Measurements from ENCODE around the gene MMP13. TPM values are rescaled to one million over a fixed set of nuclear protein-coding genes. Genes with fewer than 3 reads are reported as not detected.

Gene MMP13
- total and polyA plus RNA-seq, 2 of the 4 experiments (the other 2 are of a cell fraction) = not detected

DNA sequence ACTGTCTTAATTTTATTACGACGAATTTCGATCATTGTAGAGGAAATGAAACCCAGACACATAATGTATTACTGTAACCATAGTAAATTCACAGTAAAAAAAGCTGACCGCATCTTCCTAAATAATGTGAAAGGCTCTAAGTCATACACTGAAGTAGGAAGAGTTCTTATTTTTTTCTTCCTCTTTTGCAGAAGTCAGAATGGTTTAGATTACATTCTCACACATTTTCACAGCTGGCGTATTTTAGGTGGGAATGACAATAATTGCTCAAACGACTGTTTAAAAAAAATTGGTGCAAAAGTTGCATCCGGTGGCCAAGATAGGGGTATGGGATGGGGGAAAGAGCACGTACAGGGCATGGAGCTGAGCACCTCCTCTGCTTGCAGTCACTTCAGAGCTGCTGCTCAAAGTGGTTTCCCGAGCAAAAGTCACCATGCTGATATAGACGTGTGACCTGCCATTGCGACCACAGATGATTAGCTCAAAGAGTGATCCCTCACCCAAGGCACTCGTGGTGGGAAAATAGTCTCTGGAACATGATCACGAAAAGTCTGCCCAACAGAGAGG is 35.3 kb downstream of the MMP13 start:
- no peaks in the 10 kb centered on the region for H3K36me3 ChIP-seq (ENCODE audit: control insufficient read depth, insufficient read depth, low read length)
- CTCF ChIA-PET = interaction anchor here (0.6 to 1.1 kb wide), 3 partner anchors 18 to 87 kb away, joined by 3 read pairs; no protein-coding TSS in a partner anchor

More for the DNA sequence above, 35.3 kb downstream of the MMP13 start:
- H4K20me1 ChIP-seq (ENCODE audit: insufficient read depth, low read length) = no peaks in the 10 kb centered on the region
- intact Hi-C loops (cut with micrococcal nuclease) (no loop called here), dilution Hi-C loops (cut with HindIII; ENCODE audit: low sequenced_read_pairs, unreplicated experiment) (no loop called here), in situ Hi-C loops (cut with MboI; ENCODE audit: low sequenced_read_pairs) (no loop called here)
- no peak for DNase-seq
- peaks cover 2% of the 10 kb centered on the region; the same call in 1 of the 2 replicates for H3K27me3 ChIP-seq (ENCODE audit: control insufficient read depth, insufficient read depth, low read length)
- H3K9ac ChIP-seq (ENCODE audit: low read depth, low read length) = no peak overlapping the region
- no TSS peak for BruUV-seq (replicated peaks)
- H3K79me1 ChIP-seq (ENCODE audit: low read depth in 1 of 2, low read length in 2 of 2) = no peaks in the 10 kb centered on the region
- no peak overlapping the region for H3K23ac ChIP-seq (ENCODE audit: low read depth, low read length)
- no peaks in the 10 kb centered on the region for H3K9me1 ChIP-seq (ENCODE audit: insufficient read depth, low read length)
- H3K18ac ChIP-seq (ENCODE audit: low read depth, low read length) = no peak overlapping the region
- no peak overlapping the region for H4K91ac ChIP-seq (ENCODE audit: insufficient read depth, low read depth, low read length)
- H3K4me3 ChIP-seq (ENCODE audit: insufficient read depth, low read depth, low read length) = no peak overlapping the region
- no peaks in the 10 kb centered on the region for H3K4me1 ChIP-seq (ENCODE audit: control insufficient read depth, insufficient read depth, low read length)
- no peak overlapping the region for H3K56ac ChIP-seq (ENCODE audit: extremely low read depth, insufficient read depth, low read length)
- no peak overlapping the region for H2AK9ac ChIP-seq (replicated peaks; ENCODE audit: low read depth, low read length, poor library complexity)
- 86% methylated on average over 2 of the region's 13 CpGs; no CpG with 5 or more reads in 1 of the 2 experiments for WGBS, 2 experiments (ENCODE audit: extremely low coverage in 2 of 2, insufficient read length in 1 of 2)
- TF ChIP-seq NFE2L2 (IDR thresholded peaks at IDR 0.05; ENCODE audit: low read depth, low read length) = no peak
- no peak for TF ChIP-seq MXI1 (IDR thresholded peaks at IDR 0.05; ENCODE audit: borderline replicate concordance, low read depth, low read length)
- TF ChIP-seq RAD21 (IDR thresholded peaks at IDR 0.05; ENCODE audit: low read length) = no peak
- TF ChIP-seq CEBPB (IDR thresholded peaks at IDR 0.05; ENCODE audit: low read depth, low read length) = no peak
- no peak for TF ChIP-seq FOS (IDR thresholded peaks at IDR 0.05; ENCODE audit: low read depth, low read length)
- no peak for TF ChIP-seq BHLHE40 (IDR thresholded peaks at IDR 0.05; ENCODE audit: low read depth, low read length)
- TF ChIP-seq, protein P1, sequence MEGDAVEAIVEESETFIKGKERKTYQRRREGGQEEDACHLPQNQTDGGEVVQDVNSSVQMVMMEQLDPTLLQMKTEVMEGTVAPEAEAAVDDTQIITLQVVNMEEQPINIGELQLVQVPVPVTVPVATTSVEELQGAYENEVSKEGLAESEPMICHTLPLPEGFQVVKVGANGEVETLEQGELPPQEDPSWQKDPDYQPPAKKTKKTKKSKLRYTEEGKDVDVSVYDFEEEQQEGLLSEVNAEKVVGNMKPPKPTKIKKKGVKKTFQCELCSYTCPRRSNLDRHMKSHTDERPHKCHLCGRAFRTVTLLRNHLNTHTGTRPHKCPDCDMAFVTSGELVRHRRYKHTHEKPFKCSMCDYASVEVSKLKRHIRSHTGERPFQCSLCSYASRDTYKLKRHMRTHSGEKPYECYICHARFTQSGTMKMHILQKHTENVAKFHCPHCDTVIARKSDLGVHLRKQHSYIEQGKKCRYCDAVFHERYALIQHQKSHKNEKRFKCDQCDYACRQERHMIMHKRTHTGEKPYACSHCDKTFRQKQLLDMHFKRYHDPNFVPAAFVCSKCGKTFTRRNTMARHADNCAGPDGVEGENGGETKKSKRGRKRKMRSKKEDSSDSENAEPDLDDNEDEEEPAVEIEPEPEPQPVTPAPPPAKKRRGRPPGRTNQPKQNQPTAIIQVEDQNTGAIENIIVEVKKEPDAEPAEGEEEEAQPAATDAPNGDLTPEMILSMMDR (conservative IDR thresholded peaks at IDR 0.05; ENCODE audit: low read depth, low read length) = no peak
- no peak for TF ChIP-seq MAFK (IDR thresholded peaks at IDR 0.05; ENCODE audit: low read depth, low read length)
- no peak for TF ChIP-seq MAZ (IDR thresholded peaks at IDR 0.05; ENCODE audit: borderline replicate concordance, low read depth, low read length)
- no peak for TF ChIP-seq POLR2A (IDR thresholded peaks at IDR 0.05; ENCODE audit: low read depth, low read length)
- TF ChIP-seq RCOR1 (IDR thresholded peaks at IDR 0.05; ENCODE audit: insufficient replicate concordance, low read length) = no peak
- TF ChIP-seq RFX5 (IDR thresholded peaks at IDR 0.05; ENCODE audit: low read depth, low read length) = no peak
- TF ChIP-seq SMC3 (IDR thresholded peaks at IDR 0.05; ENCODE audit: low read depth, low read length) = no peak
- TF ChIP-seq CHD1 (IDR thresholded peaks at IDR 0.05; ENCODE audit: low read depth, low read length) = no peak
- no peak overlapping the region for H4K8ac ChIP-seq (ENCODE audit: low read depth in 2 of 2, low read length in 2 of 2)
- no peak overlapping the region for H3K14ac ChIP-seq (replicated peaks; ENCODE audit: low read depth, low read length)
- H2BK20ac ChIP-seq (ENCODE audit: low read depth, low read length) = no peak overlapping the region
- H3K4ac ChIP-seq (ENCODE audit: low read depth, low read length) = no peak overlapping the region
- no peaks in the 10 kb centered on the region for H3K9me3 ChIP-seq (ENCODE audit: control insufficient read depth, insufficient read depth, low read length)
- no peak overlapping the region for H3K4me2 ChIP-seq (ENCODE audit: low read depth, low read length)
- H2AFZ ChIP-seq (replicated peaks; ENCODE audit: low read length, poor library complexity) = peak overlapping the region; percentile 44
- no peak overlapping the region for H2AK5ac ChIP-seq (ENCODE audit: low read depth, low read length)
- no peak for ATAC-seq (ENCODE audit: low read depth)
- POLR2A ChIA-PET (ENCODE audit: unreplicated experiment) = no interaction called here
- H2BK15ac ChIP-seq (ENCODE audit: low read depth, low read length) = no peak overlapping the region
- H2BK5ac ChIP-seq (ENCODE audit: low read depth, low read length, poor library complexity, severe bottlenecking) = no peak overlapping the region
- no peak overlapping the region for H2BK120ac ChIP-seq (ENCODE audit: low read depth, low read length)
- H3K27ac ChIP-seq (ENCODE audit: insufficient read depth, low read length) = no peak overlapping the region
- H4K5ac ChIP-seq (ENCODE audit: low read depth, low read length) = no peak overlapping the region
